ENCODE data around the gene KHSRP. TPM values are rescaled to one million over a fixed set of nuclear protein-coding genes. Genes with fewer than 3 reads are reported as not detected.

Gene KHSRP
- total and polyA plus RNA-seq, 2 donors (not counting 1 experiment from before 2014, with no cell fraction given): 79.6 to 205 TPM

GRCh38 chr19:6464070-6464873 is 39.7 kb upstream of the KHSRP start, which contains the start of gene CRB3:
CRB3 (plus strand) TSS chr19:6464271; CDS start chr19:6464702, 431 bp downstream.
- Histone ChIP-seq H3K4me3 (ENCODE audit: control extremely low read depth in 1 of 5, extremely low read depth in 1 of 5, insufficient read depth in 1 of 5, low read depth in 2 of 5, low read length in 4 of 5) (peak within 1 kb of the TSS in 4 of 5 experiments; percentile 23 to 50 (median 32)), H3K79me2 (ENCODE audit: control insufficient read depth, insufficient read depth, low read length) (no peaks in the 10 kb centered on the region), H3K9ac (ENCODE audit: low read length) (peak within 1 kb of the TSS; percentile 45), H3K27ac (ENCODE audit: low read length in 2 of 2) (no peak within 1 kb of the TSS), H3K9me3 (ENCODE audit: control extremely low read depth in 1 of 3, control insufficient read depth in 2 of 3, insufficient read depth in 1 of 3, low read length in 2 of 3) (peaks cover 0 to 10% (median 0%) of the 10 kb centered on the region in 3 donors), H4K20me1 (ENCODE audit: control insufficient read depth, insufficient read depth, low read length, poor library complexity, severe bottlenecking) (no peaks in the 10 kb centered on the region), H3K36me3 (replicated peaks in 1 of 2; ENCODE audit: control extremely low read depth in 1 of 2, control insufficient read depth in 1 of 2, extremely low read depth in 1 of 2, insufficient read depth in 2 of 2, low read length in 1 of 2) (peaks cover 0 to 12% of the 10 kb centered on the region in 2 experiments), H3K4me2 (replicated peaks; ENCODE audit: low read depth, low read length, poor library complexity, severe bottlenecking) (peak within 1 kb of the TSS; percentile 85), H3K4me1 (ENCODE audit: control insufficient read depth in 2 of 2, insufficient read depth in 2 of 2, low read length in 2 of 2) (peaks cover 11 to 21% of the 10 kb centered on the region in 2 donors), H3K27me3 (replicated peaks in 1 of 4; ENCODE audit: control extremely low read depth in 1 of 4, control insufficient read depth in 3 of 4, insufficient read depth in 4 of 4, low read length in 3 of 4) (peaks cover 0 to 15% (median 6%) of the 10 kb centered on the region in 4 experiments), H2AFZ (ENCODE audit: insufficient read depth, low read depth, low read length, poor library complexity, severe bottlenecking) (peak within 1 kb of the TSS; percentile 70)
- TF ChIP-seq CTCF (IDR thresholded peaks at IDR 0.05): no peak
- TF ChIP-seq EZH2 (IDR thresholded peaks at IDR 0.05; ENCODE audit: borderline replicate concordance, insufficient read depth, low read depth, low read length, poor library complexity, severe bottlenecking): no peak
- POLR2A ChIA-PET: interaction anchor here (1.1 kb wide), 1 partner anchor 17 kb away, joined by 4 read pairs; the partner anchor contains the start of gene DENND1C
- Mint-ChIP-seq H3K4me3 (peak within 1 kb of the TSS; percentile 71), H3K27me3 (no peaks in the 10 kb centered on the region), H3K4me1 (peaks cover 21% of the 10 kb centered on the region), H3K9me3 (ENCODE audit: insufficient read depth) (no peaks in the 10 kb centered on the region), H3K27ac (peak within 1 kb of the TSS; percentile 26)
- no peak for ATAC-seq (ENCODE audit: low read depth)
- intact Hi-C loops (cut with micrococcal nuclease): no loop called here
- CTCF ChIA-PET: no interaction called here
- peak; percentile 50 for DNase-seq
- WGBS (ENCODE audit: insufficient coverage): 13% methylated on average over 64 of the region's 65 CpGs
